HCT116 (cell line): Measurements from ENCODE around the gene RGS6. TPM values are rescaled to one million over a fixed set of nuclear protein-coding genes. Genes with fewer than 3 reads are reported as not detected.

Source experiments
- ATAC-seq: fragments of 200-7000 bp; cut with Tn5 transposase; 2 replicates; pipeline ENCODE4 v1.9.1; 2020; ENCODE audit warnings: mild to moderate bottlenecking, moderate library complexity
- BruUV-seq: library from RNA; stranded (reverse); fragments of 400-500 nt; replicated peaks from 2 replicates; lab custom pipeline; 2021; lab: Mats Ljungman, UMichigan
- CTCF ChIA-PET: fragments of 300-600 bp; sonication (Branson Sonifier 250); formaldehyde crosslinking; loops from one replicate; lab custom pipeline; 2021; ENCODE audit warnings: antibody characterized with exemption; lab: Charles Lee
- POLR2A ChIA-PET: fragments of 300-600, 350-600 bp; sonication (Branson Sonifier 250); formaldehyde crosslinking; loops from one replicate; lab custom pipeline; 2021; ENCODE audit warnings: antibody characterized with exemption; lab: Charles Lee
- RAD21 ChIA-PET, 2 experiments: fragments of 300-600 bp; sonication (Branson Sonifier 250); formaldehyde crosslinking; loops; one replicate each; lab custom pipeline; 2023; ENCODE audit warnings: low total read pairs in 2 of 2; ENCODE audit not compliant: uncharacterized antibody in 2 of 2, unreplicated experiment in 2 of 2, low non-redundant PET in 1 of 2; lab: Charles Lee
- DNase-seq: peaks from one replicate; pipeline ENCODE4 v3.0.0-alpha.2; 2010; ENCODE audit warnings: low read depth, low spot score
- H2AFZ ChIP-seq: fragments of 200-600 bp; shearing (Covaris generic), sonication (generic); 2 replicates; pipeline ENCODE4 v1.6.1; 2017; ENCODE audit warnings: low read depth, mixed run types, mixed read lengths, antibody characterized with exemption, low read length; ENCODE audit not compliant: poor library complexity, severe bottlenecking
- H3K27ac ChIP-seq: 2 replicates; pipeline ENCODE4 v1.5.1; 2012; ENCODE audit warnings: low read depth, low read length
- H3K27me3 ChIP-seq: fragments of 200-600 bp; sonication (generic); 2 replicates; pipeline ENCODE4 v1.6.1; 2016; ENCODE audit warnings: mixed run types, low read length, mixed read lengths; ENCODE audit not compliant: insufficient read depth
- H3K36me3 ChIP-seq, 2 experiments: fragments of 200-500 bp in 1 of 2; fragments of 200-600 bp in 1 of 2; sonication (Bioruptor generic) in 1 of 2; sonication (generic) in 1 of 2; 2 replicates each; pipeline versions ENCODE4 v1.5.1 to v1.6.1; 2014 to 2016; ENCODE audit warnings: low read length in 2 of 2, inconsistent platforms in 1 of 2, mixed read lengths in 1 of 2, mixed run types in 1 of 2; ENCODE audit not compliant: insufficient read depth in 2 of 2, control insufficient read depth in 1 of 2
- H3K4me1 ChIP-seq, 2 experiments: fragments of 200-600 bp in 1 of 2; sonication (generic) in 1 of 2; 2 replicates each; pipeline versions ENCODE4 v1.5.1 to v1.6.1; 2012 to 2017; ENCODE audit warnings: low read length in 2 of 2, inconsistent platforms in 1 of 2, mild to moderate bottlenecking in 1 of 2, mixed read lengths in 1 of 2, mixed run types in 1 of 2, moderate library complexity in 1 of 2; ENCODE audit not compliant: insufficient read depth in 2 of 2, control insufficient read depth in 1 of 2
- H3K4me2 ChIP-seq: fragments of 200-600 bp; sonication (generic); 2 replicates; pipeline ENCODE4 v1.6.1; 2017; ENCODE audit warnings: mixed run types, low read length, mixed read lengths
- H3K4me3 ChIP-seq, 2 experiments: fragments of 200-600 bp in 1 of 2; sonication (generic) in 1 of 2; replicated peaks in 1 of 2; 2 replicates each; pipeline ENCODE4 v1.5.1; 2011 to 2016; ENCODE audit warnings: low read length in 2 of 2, control low read depth in 1 of 2, low read depth in 1 of 2, mild to moderate bottlenecking in 1 of 2, mixed read lengths in 1 of 2, mixed run types in 1 of 2
- H3K79me2 ChIP-seq: fragments of 200-600 bp; sonication (generic); 2 replicates; pipeline ENCODE4 v1.6.1; 2017; ENCODE audit warnings: mild to moderate bottlenecking, mixed run types, low read length, moderate library complexity, mixed read lengths; ENCODE audit not compliant: insufficient read depth
- H3K9ac ChIP-seq: fragments of 200-600 bp; sonication (generic); 2 replicates; pipeline ENCODE4 v1.6.1; 2016; ENCODE audit warnings: low read length, mixed read lengths
- H3K9me2 ChIP-seq: fragments of 200-600 bp; sonication (generic), shearing (Covaris generic); 2 replicates; pipeline ENCODE4 v1.6.1; 2017; ENCODE audit warnings: mixed run types, mild to moderate bottlenecking, moderate library complexity; ENCODE audit not compliant: insufficient read depth
- H3K9me3 ChIP-seq, 2 experiments: fragments of 200-500 bp in 1 of 2; fragments of 200-600 bp in 1 of 2; sonication (Bioruptor generic) in 1 of 2; sonication (generic) in 1 of 2; 2 replicates each; pipeline ENCODE4 v1.6.1; 2014 to 2017; ENCODE audit warnings: low read length in 2 of 2, mixed read lengths in 2 of 2, inconsistent platforms in 1 of 2, low read depth in 1 of 2, mild to moderate bottlenecking in 1 of 2, mixed run types in 1 of 2, moderate library complexity in 1 of 2; ENCODE audit not compliant: control insufficient read depth in 1 of 2, insufficient read depth in 1 of 2
- H4K20me1 ChIP-seq: fragments of 200-600 bp; sonication (generic), shearing (Covaris generic); 2 replicates; pipeline ENCODE4 v1.6.1; 2017; ENCODE audit warnings: mixed run types, mild to moderate bottlenecking, moderate library complexity; ENCODE audit not compliant: insufficient read depth
- CBX3 ChIP-seq: IDR thresholded peaks from 2 replicates; pipeline ENCODE4 v1.6.1; 2012; ENCODE audit warnings: low read depth
- EGR1 ChIP-seq: IDR thresholded peaks from 2 replicates; pipeline ENCODE4 v1.6.1; 2012; ENCODE audit warnings: low read depth
- ELF1 ChIP-seq: IDR thresholded peaks from 2 replicates; pipeline ENCODE4 v1.6.1; 2012; ENCODE audit warnings: low read depth, borderline replicate concordance
- EZH2 ChIP-seq: fragments of 200-600 bp; sonication (generic); IDR thresholded peaks from 2 replicates; pipeline ENCODE4 v1.6.1; 2017; ENCODE audit warnings: antibody characterized with exemption, mixed run types
- FOSL1 ChIP-seq: IDR thresholded peaks from 2 replicates; pipeline ENCODE4 v1.6.1; 2012; ENCODE audit warnings: low read depth
- MAX ChIP-seq: IDR thresholded peaks from 2 replicates; pipeline ENCODE4 v1.6.1; 2012
- POLR2A ChIP-seq: IDR thresholded peaks from 2 replicates; pipeline ENCODE4 v1.7.0; 2011; ENCODE audit warnings: borderline replicate concordance; ENCODE audit not compliant: insufficient read depth, insufficient read length; ENCODE audit errors: extremely low read depth
- POLR2AphosphoS5 ChIP-seq: IDR thresholded peaks from 2 replicates; pipeline ENCODE4 v1.6.1; 2011; ENCODE audit warnings: mild to moderate bottlenecking, low read depth, low read length, moderate library complexity
- RAD21 ChIP-seq: IDR thresholded peaks from 2 replicates; pipeline ENCODE4 v1.6.1; 2012; ENCODE audit warnings: low read depth, mild to moderate bottlenecking
- SP1 ChIP-seq: IDR thresholded peaks from 2 replicates; pipeline ENCODE4 v1.6.1; 2012; ENCODE audit warnings: low read depth
- SRF ChIP-seq: IDR thresholded peaks from 2 replicates; pipeline ENCODE4 v1.6.1; 2012; ENCODE audit warnings: low read depth
- TCF7L2 ChIP-seq: IDR thresholded peaks from 2 replicates; pipeline ENCODE4 v1.7.0; 2011; ENCODE audit warnings: borderline replicate concordance, inconsistent platforms; ENCODE audit not compliant: insufficient read depth, insufficient read length; ENCODE audit errors: extremely low read depth
- YY1 ChIP-seq: IDR thresholded peaks from 2 replicates; pipeline ENCODE4 v1.6.1; 2011; ENCODE audit warnings: low read length, low read depth, moderate library complexity, mild to moderate bottlenecking; ENCODE audit not compliant: insufficient replicate concordance; ENCODE audit errors: extremely low read depth
- intact Hi-C: fragments of 100-400 bp; cut with micrococcal nuclease; formaldehyde crosslinking; loops from 2 replicates; pipeline ENCODE4 v1.10.0; 2022
- total RNA-seq: library from RNA; stranded (reverse); gene quantifications from one replicate; pipeline ENCODE4 v1.2.1, GENCODE V29; 2021; ENCODE audit not compliant: unreplicated experiment
- TF ChIP-seq, protein P1 (sequence below): IDR thresholded peaks from 2 replicates; pipeline ENCODE4 v1.6.1; 2011; ENCODE audit warnings: mild to moderate bottlenecking, low read length, moderate library complexity; ENCODE audit not compliant: insufficient replicate concordance; ENCODE audit errors: extremely low read depth

Gene RGS6
- total RNA-seq, 1 experiment from 2014 or later = 4.7 TPM

DNA sequence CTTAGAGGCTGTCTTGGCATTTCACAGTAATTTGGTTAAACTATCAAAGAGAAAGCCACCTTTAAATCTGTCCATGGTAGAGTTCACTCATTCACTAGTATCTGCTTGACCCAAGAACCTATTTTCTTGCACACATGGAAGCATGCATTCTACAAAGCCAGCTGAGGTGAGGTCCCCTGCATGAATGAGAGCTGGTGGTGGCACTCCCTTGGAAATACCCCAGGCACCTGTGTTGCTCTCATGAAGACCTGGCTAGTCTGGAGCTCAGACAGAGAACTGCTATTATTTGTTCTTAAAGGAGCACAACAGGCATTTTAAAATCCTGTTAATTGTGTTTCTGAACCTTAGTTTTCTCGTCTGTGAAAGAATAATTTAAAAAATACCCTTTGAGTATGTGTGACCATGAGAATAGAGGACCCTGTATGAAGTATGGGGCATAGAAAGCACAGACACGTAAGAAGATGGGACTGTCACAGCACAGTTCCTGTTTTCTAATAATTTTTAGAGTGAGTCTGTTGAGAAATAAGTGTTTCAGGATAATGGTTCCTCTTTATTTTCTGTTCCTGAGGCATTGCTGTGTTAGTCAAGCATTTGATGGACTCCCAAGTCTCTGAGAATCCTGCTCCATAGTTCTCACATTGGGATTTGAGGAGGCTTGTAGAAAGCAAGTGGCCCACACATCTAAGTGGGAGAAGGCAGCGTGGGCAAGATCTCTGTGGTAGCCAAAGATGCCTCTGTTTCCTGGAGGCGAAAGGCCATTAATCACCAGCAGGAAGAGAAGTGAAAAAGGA is 10.9 kb downstream of the RGS6 start:
- no peaks in the 10 kb centered on the region for H3K4me1 ChIP-seq
- no peaks in the 10 kb centered on the region; a peak in 1 of 4 replicates for H3K9me3 ChIP-seq
- H3K27ac ChIP-seq = no peak overlapping the region
- no peaks in the 10 kb centered on the region for H4K20me1 ChIP-seq
- POLR2A ChIA-PET = no interaction called here
- no peak for DNase-seq
- ATAC-seq = no peak
- H3K4me2 ChIP-seq = no peak overlapping the region
- CTCF ChIA-PET = no interaction called here
- RAD21 ChIA-PET = no interaction called here
- no peak overlapping the region for H2AFZ ChIP-seq
- no peaks in the 10 kb centered on the region for H3K79me2 ChIP-seq
- H3K9me2 ChIP-seq = no peaks in the 10 kb centered on the region
- intact Hi-C loops = no loop called here
- no peaks in the 10 kb centered on the region for H3K36me3 ChIP-seq
- H3K27me3 ChIP-seq = no peaks in the 10 kb centered on the region
- H3K4me3 ChIP-seq = no peak overlapping the region
- BruUV-seq = no TSS peak
- TF ChIP-seq ELF1 = no peak
- no peak for TF ChIP-seq EGR1
- TF ChIP-seq YY1 = no peak
- TF ChIP-seq POLR2A = no peak
- no peak for TF ChIP-seq SP1
- TF ChIP-seq EZH2 = no peak
- no peak for TF ChIP-seq RAD21
- no peak for TF ChIP-seq POLR2AphosphoS5
- TF ChIP-seq FOSL1 = no peak
- TF ChIP-seq SRF = no peak
- TF ChIP-seq, all 23 proteins: peak for 0
- no peak overlapping the region for H3K9ac ChIP-seq

DNA sequence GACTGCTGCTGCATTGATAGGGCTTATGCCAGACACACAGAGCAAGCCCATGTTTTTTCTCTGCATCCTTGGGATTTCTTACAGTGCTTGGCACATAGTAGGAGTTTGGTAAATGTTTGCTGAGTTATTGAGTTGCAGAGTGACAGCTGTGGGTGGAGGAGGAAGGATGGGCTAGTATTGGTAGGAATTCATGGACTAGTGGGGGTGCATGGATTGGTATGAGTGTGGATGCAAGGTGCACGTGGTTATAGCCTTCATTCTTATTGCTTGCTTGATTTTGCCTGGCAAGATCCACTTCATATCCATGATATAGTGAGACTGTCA is 11.4 kb downstream of the RGS6 start:
- H3K9ac ChIP-seq = no peak overlapping the region
- RAD21 ChIA-PET = no interaction called here
- CTCF ChIA-PET = no interaction called here
- ATAC-seq (no peak), DNase-seq (no peak)
- H3K27ac ChIP-seq = no peak overlapping the region
- H3K4me1 ChIP-seq = no peaks in the 10 kb centered on the region
- H3K4me3 ChIP-seq = no peak overlapping the region
- intact Hi-C loops = no loop called here
- H3K36me3 ChIP-seq = no peaks in the 10 kb centered on the region
- no peaks in the 10 kb centered on the region for H3K9me2 ChIP-seq
- no peaks in the 10 kb centered on the region for H3K79me2 ChIP-seq
- POLR2A ChIA-PET = no interaction called here
- H4K20me1 ChIP-seq = no peaks in the 10 kb centered on the region
- no TSS peak for BruUV-seq
- H3K9me3 ChIP-seq = no peaks in the 10 kb centered on the region; a peak in 1 of 4 replicates
- H2AFZ ChIP-seq = no peak overlapping the region
- no peak overlapping the region for H3K4me2 ChIP-seq
- no peaks in the 10 kb centered on the region for H3K27me3 ChIP-seq
- no peak for TF ChIP-seq EZH2
- TF ChIP-seq ELF1 = no peak
- TF ChIP-seq SRF = no peak
- TF ChIP-seq TCF7L2 = no peak
- TF ChIP-seq RAD21 = no peak
- TF ChIP-seq SP1 = no peak
- TF ChIP-seq MAX = no peak
- no peak for TF ChIP-seq CBX3
- no peak for TF ChIP-seq YY1
- TF ChIP-seq POLR2AphosphoS5 = no peak
- no peak for TF ChIP-seq FOSL1
- TF ChIP-seq, protein P1, sequence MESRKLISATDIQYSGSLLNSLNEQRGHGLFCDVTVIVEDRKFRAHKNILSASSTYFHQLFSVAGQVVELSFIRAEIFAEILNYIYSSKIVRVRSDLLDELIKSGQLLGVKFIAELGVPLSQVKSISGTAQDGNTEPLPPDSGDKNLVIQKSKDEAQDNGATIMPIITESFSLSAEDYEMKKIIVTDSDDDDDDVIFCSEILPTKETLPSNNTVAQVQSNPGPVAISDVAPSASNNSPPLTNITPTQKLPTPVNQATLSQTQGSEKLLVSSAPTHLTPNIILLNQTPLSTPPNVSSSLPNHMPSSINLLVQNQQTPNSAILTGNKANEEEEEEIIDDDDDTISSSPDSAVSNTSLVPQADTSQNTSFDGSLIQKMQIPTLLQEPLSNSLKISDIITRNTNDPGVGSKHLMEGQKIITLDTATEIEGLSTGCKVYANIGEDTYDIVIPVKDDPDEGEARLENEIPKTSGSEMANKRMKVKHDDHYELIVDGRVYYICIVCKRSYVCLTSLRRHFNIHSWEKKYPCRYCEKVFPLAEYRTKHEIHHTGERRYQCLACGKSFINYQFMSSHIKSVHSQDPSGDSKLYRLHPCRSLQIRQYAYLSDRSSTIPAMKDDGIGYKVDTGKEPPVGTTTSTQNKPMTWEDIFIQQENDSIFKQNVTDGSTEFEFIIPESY = no peak
